Endothelial cell (in vitro differentiated cells): ENCODE data around the gene ADCY9. TPM values are rescaled to one million over a fixed set of nuclear protein-coding genes. Genes with fewer than 3 reads are reported as not detected.

Experiments used
- DNase-seq: peaks from one replicate; pipeline ENCODE4 v3.0.0; 2021; ENCODE audit warnings: low spot score
- H3K27ac Mint-ChIP-seq: one replicate; pipeline ENCODE4 v1.8.0; 2021; ENCODE audit warnings: mixed read lengths, inconsistent platforms; ENCODE audit not compliant: unreplicated experiment
- H3K27me3 Mint-ChIP-seq: one replicate; pipeline ENCODE4 v1.8.0; 2021; ENCODE audit warnings: mild to moderate bottlenecking, moderate library complexity, mixed read lengths, inconsistent platforms; ENCODE audit not compliant: unreplicated experiment
- H3K36me3 Mint-ChIP-seq: one replicate; pipeline ENCODE4 v1.8.0; 2021; ENCODE audit warnings: mild to moderate bottlenecking, low read depth, mixed read lengths, inconsistent platforms; ENCODE audit not compliant: unreplicated experiment
- H3K4me1 Mint-ChIP-seq: one replicate; pipeline ENCODE4 v1.8.0; 2021; ENCODE audit warnings: mild to moderate bottlenecking, mixed read lengths, inconsistent platforms; ENCODE audit not compliant: unreplicated experiment
- H3K4me3 Mint-ChIP-seq: one replicate; pipeline ENCODE4 v1.8.0; 2021; ENCODE audit warnings: mild to moderate bottlenecking, mixed read lengths, inconsistent platforms; ENCODE audit not compliant: unreplicated experiment
- H3K9me3 Mint-ChIP-seq: one replicate; pipeline ENCODE4 v1.8.0; 2021; ENCODE audit warnings: mixed read lengths, inconsistent platforms; ENCODE audit not compliant: unreplicated experiment
- CTCF ChIP-seq: fragments of 200-600 bp; sonication (generic); IDR thresholded peaks from one replicate; pipeline ENCODE4 v1.5.0; 2021; ENCODE audit warnings: antibody characterized with exemption; ENCODE audit not compliant: unreplicated experiment
- total RNA-seq: library from RNA; stranded (reverse); fragmentation: NEBNext Ultra II Directional; extraction: Animal tissue kit (Norgen Biotek cat#: 25700); gene quantifications from one replicate; pipeline ENCODE4 v1.2.1, GENCODE V29; 2021; ENCODE audit not compliant: unreplicated experiment

Gene ADCY9
- total RNA-seq, 1 donor from 2014 or later = 3.3 TPM

GRCh38 chr16:3919413-3919812 lies 196.8 kb downstream of the ADCY9 start:
- Mint-ChIP-seq H3K27ac (no peak overlapping the region), H3K9me3 (no peaks in the 10 kb centered on the region), H3K27me3 (no peaks in the 10 kb centered on the region), H3K36me3 (peaks cover 4% of the 10 kb centered on the region), H3K4me1 (no peaks in the 10 kb centered on the region), H3K4me3 (no peak overlapping the region)
- DNase-seq = no peak
- TF ChIP-seq CTCF = no peak

GRCh38 chr16:3915426-3916260 lies 200.6 kb downstream of the ADCY9 start:
- no peak for DNase-seq
- peaks cover 4% of the 10 kb centered on the region for H3K36me3 Mint-ChIP-seq
- no peaks in the 10 kb centered on the region for H3K9me3 Mint-ChIP-seq
- H3K27ac Mint-ChIP-seq = no peak overlapping the region
- no peak overlapping the region for H3K4me3 Mint-ChIP-seq
- H3K27me3 Mint-ChIP-seq = peaks cover 2% of the 10 kb centered on the region
- H3K4me1 Mint-ChIP-seq = no peaks in the 10 kb centered on the region
- TF ChIP-seq CTCF = no peak

GRCh38 chr16:3912897-3913296 lies 203.3 kb downstream of the ADCY9 start:
- TF ChIP-seq CTCF = no peak
- no peaks in the 10 kb centered on the region for H3K36me3 Mint-ChIP-seq
- H3K4me3 Mint-ChIP-seq = no peak overlapping the region
- H3K27me3 Mint-ChIP-seq = peaks cover 2% of the 10 kb centered on the region
- no peak for DNase-seq
- no peaks in the 10 kb centered on the region for H3K9me3 Mint-ChIP-seq
- no peaks in the 10 kb centered on the region for H3K4me1 Mint-ChIP-seq
- no peak overlapping the region for H3K27ac Mint-ChIP-seq

Other genes with a start within 250 kb of the ADCY9 start
- 66.3 TPM for gene CREBBP, start 235.7 kb downstream of the ADCY9 start, total RNA-seq
- gene SRL, start 125.6 kb upstream of the ADCY9 start, total RNA-seq = 0.26 TPM
- gene TFAP4, start 156.6 kb upstream of the ADCY9 start, total RNA-seq = 6.2 TPM
- gene GLIS2, start 199.6 kb upstream of the ADCY9 start, total RNA-seq = 1.6 TPM
- 29.5 TPM for gene PAM16, start 234.9 kb upstream of the ADCY9 start, total RNA-seq